ENCODE results near the gene ZNRF4. TPM values are rescaled to one million over a fixed set of nuclear protein-coding genes. Genes with fewer than 3 reads are reported as not detected.
"Not testable (repeated sequence)": the region's sequence is repeated elsewhere in the genome, so short reads cannot be mapped to it uniquely, and the experiment has no call there.

ZNRF4 gene
- total RNA-seq, 1 experiment from 2014 or later: not detected

DNA sequence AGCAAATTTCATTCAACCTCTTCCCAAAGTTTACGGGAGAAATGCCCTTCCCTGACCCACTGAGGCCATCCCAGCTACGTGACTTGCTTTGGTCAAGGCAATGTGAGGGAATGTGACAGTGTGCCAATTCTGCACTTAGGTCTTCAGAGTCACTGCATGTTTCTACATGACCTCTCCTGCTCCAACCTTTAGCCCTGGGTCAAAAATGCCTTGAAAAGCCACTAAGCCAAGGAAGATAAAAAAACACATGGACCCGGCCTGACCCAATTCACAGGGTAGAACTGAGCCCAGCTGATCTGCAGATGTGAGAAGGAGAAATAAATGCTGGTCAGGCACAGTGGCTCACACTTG, 30.0 kb downstream of the ZNRF4 start:
- CTCF ChIA-PET: no interaction called here
- no peak for TF ChIP-seq CTCF (IDR thresholded peaks at IDR 0.05; ENCODE audit: unreplicated experiment)
- intact Hi-C loops (cut with micrococcal nuclease; ENCODE audit: unreplicated experiment): no loop called here
- no peak overlapping the region for H3K4me3 Mint-ChIP-seq (ENCODE audit: low read depth, unreplicated experiment)
- H3K9me3 Mint-ChIP-seq (ENCODE audit: low read depth, unreplicated experiment): peaks cover 4% of the 10 kb centered on the region
- peaks cover 27% of the 10 kb centered on the region for H3K4me1 Mint-ChIP-seq (ENCODE audit: low read depth, unreplicated experiment)
- DNase-seq: no peak
- peaks cover 32% of the 10 kb centered on the region for H3K27me3 Mint-ChIP-seq (ENCODE audit: unreplicated experiment)
- H3K36me3 Mint-ChIP-seq (ENCODE audit: insufficient read depth, unreplicated experiment): peaks cover 12% of the 10 kb centered on the region
- no TSS peak for BruUV-seq (replicated peaks)
- H3K27ac Mint-ChIP-seq (ENCODE audit: unreplicated experiment): no peak overlapping the region

- DNase-seq; H3K4me3 Mint-ChIP-seq (ENCODE audit: low read depth, unreplicated experiment); CTCF ChIA-PET; H3K9me3 Mint-ChIP-seq (ENCODE audit: low read depth, unreplicated experiment); H3K27ac Mint-ChIP-seq (ENCODE audit: unreplicated experiment); intact Hi-C loops (cut with micrococcal nuclease; ENCODE audit: unreplicated experiment); BruUV-seq (replicated peaks): not testable (repeated sequence)
- H3K27me3 Mint-ChIP-seq (ENCODE audit: unreplicated experiment): peaks cover 32% of the 10 kb centered on the region
- H3K4me1 Mint-ChIP-seq (ENCODE audit: low read depth, unreplicated experiment): peaks cover 27% of the 10 kb centered on the region
- H3K36me3 Mint-ChIP-seq (ENCODE audit: insufficient read depth, unreplicated experiment): peaks cover 12% of the 10 kb centered on the region
Measured at GRCh38 chr19:5485658-5486057, 30.4 kb downstream of the ZNRF4 start.

DNA sequence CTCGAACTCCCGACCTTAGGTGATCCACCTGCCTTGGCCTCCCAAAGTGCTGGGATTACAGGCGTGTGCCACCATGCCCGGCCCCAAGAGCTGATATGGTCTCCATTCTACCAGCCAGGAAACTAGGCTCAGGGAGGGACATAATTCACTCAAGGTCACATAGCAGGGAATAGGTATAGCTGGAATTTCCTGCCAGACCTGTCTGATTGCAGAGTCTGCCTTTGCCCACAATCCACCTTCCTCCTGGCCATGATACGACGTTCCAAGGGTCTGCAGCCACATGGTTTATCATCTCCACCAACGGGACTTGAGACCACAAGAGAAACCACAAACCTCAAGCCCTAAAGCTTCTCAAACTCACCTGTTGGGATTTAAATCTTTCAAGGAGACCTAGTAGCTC, 32.0 kb downstream of the ZNRF4 start:
- Mint-ChIP-seq H3K36me3 (ENCODE audit: insufficient read depth, unreplicated experiment) (peaks cover 10% of the 10 kb centered on the region), H3K4me1 (ENCODE audit: low read depth, unreplicated experiment) (peaks cover 24% of the 10 kb centered on the region), H3K27ac (ENCODE audit: unreplicated experiment) (no peak overlapping the region), H3K9me3 (ENCODE audit: low read depth, unreplicated experiment) (peaks cover 2% of the 10 kb centered on the region), H3K4me3 (ENCODE audit: low read depth, unreplicated experiment) (no peak overlapping the region), H3K27me3 (ENCODE audit: unreplicated experiment) (peaks cover 32% of the 10 kb centered on the region)
- DNase-seq: peak; percentile 38
- BruUV-seq (replicated peaks): no TSS peak
- no peak for TF ChIP-seq CTCF (IDR thresholded peaks at IDR 0.05; ENCODE audit: unreplicated experiment)
- intact Hi-C loops (cut with micrococcal nuclease; ENCODE audit: unreplicated experiment): no loop called here
- CTCF ChIA-PET: no interaction called here

DNA sequence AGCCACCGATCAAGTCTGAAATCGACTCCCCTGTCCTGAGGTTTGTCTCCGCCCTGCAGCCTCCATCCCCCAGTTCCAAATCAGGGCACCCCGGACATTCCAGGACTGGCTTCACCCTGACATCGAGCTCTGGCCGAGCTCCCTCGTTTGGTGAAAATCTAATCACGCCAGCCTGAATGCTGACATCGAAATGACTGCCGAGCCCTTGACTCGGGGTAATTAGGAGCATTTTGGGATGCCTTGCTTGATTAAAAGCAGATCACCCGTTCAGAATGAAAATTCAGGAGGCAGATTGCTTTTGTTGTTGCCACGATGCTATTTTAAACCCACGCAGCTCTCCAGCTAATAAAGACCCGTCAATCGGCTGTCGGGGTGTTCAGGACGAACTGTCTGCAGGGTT, 34.3 kb downstream of the ZNRF4 start:
- CTCF ChIA-PET: no interaction called here
- TF ChIP-seq CTCF (IDR thresholded peaks at IDR 0.05; ENCODE audit: unreplicated experiment): no peak
- peaks cover 34% of the 10 kb centered on the region for H3K27me3 Mint-ChIP-seq (ENCODE audit: unreplicated experiment)

GRCh38 chr19:5491565-5491964, 36.3 kb downstream of the ZNRF4 start:
- BruUV-seq (replicated peaks): no TSS peak
- DNase-seq: no peak
- intact Hi-C loops (cut with micrococcal nuclease; ENCODE audit: unreplicated experiment): no loop called here
- CTCF ChIA-PET: interaction anchor here (0.6 kb wide), 1 partner anchor 25 kb away, joined by 5 read pairs; no protein-coding TSS in a partner anchor
- H3K27me3 Mint-ChIP-seq (ENCODE audit: unreplicated experiment): peaks cover 54% of the 10 kb centered on the region
- H3K27ac Mint-ChIP-seq (ENCODE audit: unreplicated experiment): no peak overlapping the region
- H3K9me3 Mint-ChIP-seq (ENCODE audit: low read depth, unreplicated experiment): no peaks in the 10 kb centered on the region
- H3K4me1 Mint-ChIP-seq (ENCODE audit: low read depth, unreplicated experiment): peaks cover 8% of the 10 kb centered on the region
- no peak for TF ChIP-seq CTCF (IDR thresholded peaks at IDR 0.05; ENCODE audit: unreplicated experiment)
- H3K36me3 Mint-ChIP-seq (ENCODE audit: insufficient read depth, unreplicated experiment): peaks cover 4% of the 10 kb centered on the region
- no peak overlapping the region for H3K4me3 Mint-ChIP-seq (ENCODE audit: low read depth, unreplicated experiment)

More for the DNA sequence above, 34.3 kb downstream of the ZNRF4 start:
- H3K36me3 Mint-ChIP-seq (ENCODE audit: insufficient read depth, unreplicated experiment): peaks cover 4% of the 10 kb centered on the region
- no peak overlapping the region for H3K27ac Mint-ChIP-seq (ENCODE audit: unreplicated experiment)
- H3K4me3 Mint-ChIP-seq (ENCODE audit: low read depth, unreplicated experiment): no peak overlapping the region
- H3K9me3 Mint-ChIP-seq (ENCODE audit: low read depth, unreplicated experiment): no peaks in the 10 kb centered on the region
- intact Hi-C loops (cut with micrococcal nuclease; ENCODE audit: unreplicated experiment): no loop called here
- no TSS peak for BruUV-seq (replicated peaks)
- no peak for DNase-seq
- H3K4me1 Mint-ChIP-seq (ENCODE audit: low read depth, unreplicated experiment): peaks cover 16% of the 10 kb centered on the region

All from Calu3 (cell line).